ENCODE measurements around the gene KIF26B.
"Not testable (repeated sequence)": the region's sequence is repeated elsewhere in the genome, so short reads cannot be mapped to it uniquely, and the experiment has no call there.

KIF26B gene

DNA sequence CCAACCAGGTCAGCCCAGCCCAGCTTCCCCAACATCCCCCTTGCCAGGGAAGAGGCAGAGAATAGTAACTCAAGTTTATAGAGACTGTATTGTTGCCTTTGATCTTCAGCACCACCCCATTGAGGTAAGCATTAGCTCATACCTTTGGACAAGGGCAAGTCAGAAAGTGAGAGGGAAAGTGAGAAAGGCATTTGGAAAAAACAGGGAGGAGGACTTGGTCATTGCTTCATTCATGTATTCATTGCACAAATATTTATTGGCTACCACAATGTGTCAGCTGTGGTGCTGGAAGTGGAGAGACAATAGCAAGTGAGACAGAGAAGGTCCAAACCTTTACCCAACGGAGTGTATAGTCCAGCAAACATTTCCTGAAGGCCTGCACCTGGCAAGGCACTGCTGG lies 561.2 kb downstream of the KIF26B start:
- Histone ChIP-seq H3K36me3 (no peaks in the 10 kb centered on the region; the same call in none of the 2 replicates), H3K4me1 (no peaks in the 10 kb centered on the region), H3K9me3 (no peaks in the 10 kb centered on the region; the same call in 1 of the 2 replicates), H3K4me3 (ENCODE audit: low read depth, low read length) (no peak overlapping the region), H3K27me3 (no peaks in the 10 kb centered on the region)
- no peak for TF ChIP-seq CTCF (IDR thresholded peaks at IDR 0.05; ENCODE audit: low read depth, low read length)
- no peak for DNase-seq

- no peaks in the 10 kb centered on the region; the same call in 1 of the 2 replicates for H3K9me3 ChIP-seq
- no peaks in the 10 kb centered on the region for H3K4me1 ChIP-seq
- TF ChIP-seq CTCF (IDR thresholded peaks at IDR 0.05; ENCODE audit: low read depth, low read length) = no peak
- H3K27me3 ChIP-seq = no peaks in the 10 kb centered on the region
- DNase-seq = no peak
- H3K4me3 ChIP-seq (ENCODE audit: low read depth, low read length) = no peak overlapping the region
- H3K36me3 ChIP-seq = no peaks in the 10 kb centered on the region; the same call in none of the 2 replicates
Measured at GRCh38 chr1:245716561-245716960, 561.8 kb downstream of the KIF26B start.

DNA sequence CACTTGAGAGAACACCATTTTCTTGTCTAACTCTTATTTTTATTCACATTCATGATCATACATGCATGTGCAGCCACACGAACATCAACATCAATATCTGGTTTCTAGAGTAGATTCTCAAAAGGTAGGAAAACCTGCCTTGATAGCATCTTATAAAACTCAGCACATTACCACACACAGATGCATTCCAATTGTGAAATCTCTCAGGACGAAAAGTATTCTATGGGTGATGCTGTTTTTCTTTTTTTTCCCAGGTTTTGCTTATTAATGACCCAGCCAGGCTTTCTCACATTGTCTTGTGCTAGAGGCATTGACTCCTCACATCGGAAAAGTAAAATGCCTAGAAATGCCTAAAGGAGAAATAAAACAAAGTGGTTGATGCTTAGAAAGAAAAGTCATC lies 562.8 kb downstream of the KIF26B start:
- TF ChIP-seq CTCF (IDR thresholded peaks at IDR 0.05; ENCODE audit: low read depth, low read length) = no peak
- H3K4me3 ChIP-seq (ENCODE audit: low read depth, low read length) = no peak overlapping the region
- no peak for DNase-seq
- H3K4me1 ChIP-seq = no peaks in the 10 kb centered on the region
- H3K27me3 ChIP-seq = no peaks in the 10 kb centered on the region
- H3K9me3 ChIP-seq = no peaks in the 10 kb centered on the region; the same call in 1 of the 2 replicates
- no peaks in the 10 kb centered on the region; the same call in none of the 2 replicates for H3K36me3 ChIP-seq

GRCh38 chr1:245718123-245718522 lies 563.3 kb downstream of the KIF26B start:
- no peaks in the 10 kb centered on the region for H3K4me1 ChIP-seq
- no peak for DNase-seq

DNA sequence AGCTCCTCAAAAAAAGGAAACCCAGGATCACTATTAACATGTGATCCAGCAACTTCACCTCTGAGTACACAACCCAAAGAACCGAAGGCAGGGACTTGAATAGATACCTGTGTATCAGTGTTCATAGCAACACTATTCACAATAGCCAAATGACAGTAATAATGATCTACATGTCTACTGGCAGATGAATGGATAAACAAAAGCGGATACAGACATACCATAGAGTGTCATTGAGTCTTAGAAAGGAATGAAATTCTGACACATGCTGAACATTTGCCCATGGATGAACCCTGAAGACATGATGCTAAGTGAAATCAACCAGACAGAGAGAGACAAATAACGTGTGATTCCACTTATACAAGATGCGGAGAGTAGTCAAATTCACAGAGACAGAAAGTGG lies 564.2 kb downstream of the KIF26B start:
- Histone ChIP-seq H3K9me3 (no peaks in the 10 kb centered on the region; the same call in 1 of the 2 replicates), H3K36me3 (no peaks in the 10 kb centered on the region; the same call in none of the 2 replicates), H3K4me1 (no peaks in the 10 kb centered on the region), H3K4me3 (ENCODE audit: low read depth, low read length) (no peak overlapping the region), H3K27me3 (no peaks in the 10 kb centered on the region)
- DNase-seq = no peak
- no peak for TF ChIP-seq CTCF (IDR thresholded peaks at IDR 0.05; ENCODE audit: low read depth, low read length)

More at GRCh38 chr1:245718123-245718522, 563.3 kb downstream of the KIF26B start:
- no peaks in the 10 kb centered on the region for H3K27me3 ChIP-seq
- no peaks in the 10 kb centered on the region; the same call in none of the 2 replicates for H3K36me3 ChIP-seq
- no peaks in the 10 kb centered on the region; the same call in 1 of the 2 replicates for H3K9me3 ChIP-seq
- H3K4me3 ChIP-seq (ENCODE audit: low read depth, low read length) = no peak overlapping the region
- no peak for TF ChIP-seq CTCF (IDR thresholded peaks at IDR 0.05; ENCODE audit: low read depth, low read length)

- no peaks in the 10 kb centered on the region for H3K9me3 ChIP-seq
- no peak overlapping the region for H3K4me3 ChIP-seq (ENCODE audit: low read depth, low read length)
- no peaks in the 10 kb centered on the region; the same call in 1 of the 2 replicates for H3K4me1 ChIP-seq
- DNase-seq = no peak
- H3K27me3 ChIP-seq = no peaks in the 10 kb centered on the region
- TF ChIP-seq CTCF (IDR thresholded peaks at IDR 0.05; ENCODE audit: low read depth, low read length) = no peak
- H3K36me3 ChIP-seq = no peaks in the 10 kb centered on the region; the same call in 1 of the 2 replicates
Measured at GRCh38 chr1:245721488-245721887, 566.7 kb downstream of the KIF26B start.

DNA sequence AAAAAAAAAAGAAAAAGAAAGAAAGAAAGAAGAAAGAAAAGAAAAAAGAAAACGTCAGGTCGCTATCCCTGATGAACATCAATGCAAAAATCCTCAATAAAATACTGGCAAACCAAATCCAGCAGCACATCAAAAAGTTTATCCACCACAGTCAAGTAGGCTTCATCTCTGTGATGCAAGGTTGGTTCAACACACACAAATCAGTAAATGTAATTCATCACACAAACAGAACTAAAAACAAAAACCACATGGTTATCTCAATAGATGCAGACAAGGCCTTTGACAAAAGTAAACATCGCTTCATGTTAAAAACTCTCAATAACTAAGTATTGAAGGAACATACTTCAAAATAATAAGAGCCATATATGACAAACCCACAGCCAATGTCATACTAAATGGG lies 573.2 kb downstream of the KIF26B start:
- H3K36me3 ChIP-seq; H3K4me1 ChIP-seq; H3K9me3 ChIP-seq; DNase-seq; H3K27me3 ChIP-seq; H3K4me3 ChIP-seq (ENCODE audit: low read depth, low read length): not testable (repeated sequence)
